Body of pancreas (tissue), 4 donors: ENCODE results near the gene FADS1. TPM values are rescaled to one million over a fixed set of nuclear protein-coding genes. Genes with fewer than 3 reads are reported as not detected.

Source experiments
- ATAC-seq: fragments of 150-250 bp; one replicate; pipeline ENCODE4 v1.9.1; 2016
- DNase-seq, 4 donors: peaks; one replicate each; pipeline ENCODE4 v3.0.0-alpha.2; 2019
- H3K27ac ChIP-seq, 4 donors: fragments of 200-600 bp; sonication (generic); 1 replicate in 3 of 4; 2 replicates in 1 of 4; pipeline versions ENCODE4 v1.5.1 to v1.6.1; 2016 to 2019; ENCODE audit warnings: mild to moderate bottlenecking in 1 of 4, mixed read lengths in 1 of 4, moderate library complexity in 1 of 4
- H3K27me3 ChIP-seq, 2 donors: fragments of 200-600 bp; sonication (generic); one replicate each; pipeline ENCODE4 v1.6.0; 2016; ENCODE audit warnings: mild to moderate bottlenecking in 1 of 2
- H3K36me3 ChIP-seq, 2 donors: fragments of 200-600 bp; sonication (generic); replicated peaks in 1 of 2; 2 replicates each; pipeline ENCODE4 v1.5.1; 2016; ENCODE audit warnings: low read depth in 2 of 2; ENCODE audit not compliant: insufficient read depth in 1 of 2
- H3K4me1 ChIP-seq: fragments of 200-600 bp; sonication (generic); one replicate; pipeline ENCODE4 v1.6.0; 2016
- H3K4me3 ChIP-seq, 2 donors: fragments of 200-600 bp; sonication (generic); 1 replicate in 1 of 2; 2 replicates in 1 of 2; pipeline ENCODE4 v1.5.1; 2016 to 2019
- H3K9me3 ChIP-seq, 3 donors: fragments of 200-600 bp; sonication (generic); 1 replicate in 2 of 3; 2 replicates in 1 of 3; pipeline ENCODE4 v1.5.1; 2016
- CTCF ChIP-seq, 7 experiments: fragments of 450-650 bp in 4 of 7; fragments of 200-600 bp in 3 of 7; sonication (generic) in 3 of 7; IDR thresholded peaks; one replicate each; pipeline ENCODE4 v1.5.1; 2016 to 2019; ENCODE audit warnings: antibody characterized with exemption in 7 of 7
- POLR2A ChIP-seq, 3 donors: fragments of 450-650 bp; IDR thresholded peaks; one replicate each; pipeline ENCODE4 v1.6.1; 2016; ENCODE audit warnings: antibody characterized with exemption in 3 of 3, mild to moderate bottlenecking in 2 of 3
- WGBS, 2 donors: methylation state at CpG; one replicate each; pipeline ENCODE4 v1.1.5; 2017; 5-methylcytosine and 5-hydroxymethylcytosine counted together
- intact Hi-C: fragments of 100-400 bp; cut with DNase I; formaldehyde crosslinking; loops from one replicate; pipeline ENCODE4 v1.15.1; 2023
- total RNA-seq, 2 donors: library from RNA; depleted of rRNA; stranded (reverse); fragments of >200 nt; gene quantifications; one replicate each; pipeline ENCODE4 v1.1.0, GENCODE V29; 2016

FADS1 gene
- total RNA-seq, 2 donors from 2014 or later, result 4.6 to 7.0 TPM

GRCh38 chr11:61806785-61807184 is 10.0 kb downstream of the FADS1 start:
- H3K36me3 ChIP-seq, result no peaks in the 10 kb centered on the region
- 82 to 86% methylated on average over 5 of the region's 5 CpGs for WGBS, 2 donors
- intact Hi-C loops, result loop anchor here (10.0 kb wide), 1 partner anchor 278 kb away; no protein-coding TSS in a partner anchor
- H3K27ac ChIP-seq, result no peak overlapping the region
- H3K4me1 ChIP-seq, result no peaks in the 10 kb centered on the region
- TF ChIP-seq CTCF (IDR thresholded peaks at IDR 0.05) (no peak), POLR2A (IDR thresholded peaks at IDR 0.05) (no peak)
- DNase-seq, result no peak
- no peaks in the 10 kb centered on the region for H3K9me3 ChIP-seq
- no peak for ATAC-seq
- H3K27me3 ChIP-seq, result no peaks in the 10 kb centered on the region
- no peak overlapping the region for H3K4me3 ChIP-seq

GRCh38 chr11:61805146-61805545 is 11.7 kb downstream of the FADS1 start:
- no peak overlapping the region for H3K4me3 ChIP-seq
- no peak for ATAC-seq
- intact Hi-C loops, result loop anchor here (10.0 kb wide), 1 partner anchor 280 kb away; no protein-coding TSS in a partner anchor
- H3K27me3 ChIP-seq, result no peaks in the 10 kb centered on the region
- no peak overlapping the region for H3K27ac ChIP-seq
- H3K36me3 ChIP-seq, result no peaks in the 10 kb centered on the region
- TF ChIP-seq CTCF (IDR thresholded peaks at IDR 0.05), result no peak
- TF ChIP-seq POLR2A (IDR thresholded peaks at IDR 0.05), result no peak
- 78 to 100% methylated on average over 1 of the region's 1 CpG for WGBS, 2 donors
- no peak for DNase-seq
- no peaks in the 10 kb centered on the region for H3K4me1 ChIP-seq
- no peaks in the 10 kb centered on the region for H3K9me3 ChIP-seq

- H3K27ac ChIP-seq, result no peak overlapping the region
- TF ChIP-seq CTCF (IDR thresholded peaks at IDR 0.05) (no peak), POLR2A (IDR thresholded peaks at IDR 0.05) (no peak)
Measured at GRCh38 chr11:61803889-61804647, 12.7 kb downstream of the FADS1 start.

GRCh38 chr11:61802605-61803004 is 14.2 kb downstream of the FADS1 start:
- H3K36me3 ChIP-seq, result no peaks in the 10 kb centered on the region
- no peak overlapping the region for H3K4me3 ChIP-seq
- H3K4me1 ChIP-seq, result peaks cover 2% of the 10 kb centered on the region
- WGBS, 2 donors, result 82 to 83% methylated on average over 6 of the region's 6 CpGs
- DNase-seq, result no peak
- TF ChIP-seq CTCF (IDR thresholded peaks at IDR 0.05) (no peak), POLR2A (IDR thresholded peaks at IDR 0.05) (no peak)
- ATAC-seq, result no peak
- no peak overlapping the region for H3K27ac ChIP-seq
- no peaks in the 10 kb centered on the region for H3K9me3 ChIP-seq
- intact Hi-C loops, result loop anchor here (10.0 kb wide), 1 partner anchor 282 kb away; no protein-coding TSS in a partner anchor
- no peaks in the 10 kb centered on the region for H3K27me3 ChIP-seq

More at GRCh38 chr11:61803889-61804647, 12.7 kb downstream of the FADS1 start:
- Histone ChIP-seq H3K27me3 (no peaks in the 10 kb centered on the region), H3K9me3 (no peaks in the 10 kb centered on the region), H3K36me3 (no peaks in the 10 kb centered on the region), H3K4me1 (no peaks in the 10 kb centered on the region), H3K4me3 (no peak overlapping the region)
- ATAC-seq, result no peak
- intact Hi-C loops, result loop anchor here (10.0 kb wide), 1 partner anchor 281 kb away; no protein-coding TSS in a partner anchor
- WGBS, 2 donors, result 83 to 90% methylated on average over 3 of the region's 3 CpGs
- no peak for DNase-seq
